Activated CD4-positive, CD25-positive, alpha-beta regulatory T cell treated with anti-CD3 and anti-CD28 coated beads, Interleukin-2, amount 50 U/mL, for 24 hours (primary cell): ENCODE results near the gene FBXW10.
"Not testable (repeated sequence)": the region's sequence is repeated elsewhere in the genome, so short reads cannot be mapped to it uniquely, and the experiment has no call there.

Experiments used
- ATAC-seq, 2 donors: fragments of 150-1000 bp; cut with Tn5 transposase; one replicate each; pipeline ENCODE4 v1.10.0; 2021; ENCODE audit warnings: mild to moderate bottlenecking in 1 of 2, moderate library complexity in 1 of 2

Gene FBXW10

GRCh38 chr17:18743699-18744421 is at the start of gene FBXW10:
Gene FBXW10 (plus strand): TSS chr17:18744054. CDS start chr17:18744245, 191 bp downstream.
- not testable (repeated sequence) for ATAC-seq

GRCh38 chr17:18695143-18695542 is 48.7 kb upstream of the FBXW10 start:
- ATAC-seq, result not testable (repeated sequence)

- not testable (repeated sequence) for ATAC-seq
Measured at GRCh38 chr17:18698473-18699103, 45.3 kb upstream of the FBXW10 start.

GRCh38 chr17:18705955-18706354 is 37.9 kb upstream of the FBXW10 start:
- not testable (repeated sequence) for ATAC-seq

- ATAC-seq, result not testable (repeated sequence)
Measured at GRCh38 chr17:18708215-18708614, 35.6 kb upstream of the FBXW10 start.

- peak in 1 of 2 donors; percentile 45 for ATAC-seq
Measured at GRCh38 chr17:18712354-18712999, 31.4 kb upstream of the FBXW10 start.

GRCh38 chr17:18718643-18719427 is 25.0 kb upstream of the FBXW10 start:
- ATAC-seq, result not testable (repeated sequence)

GRCh38 chr17:18719428-18720110 is 24.3 kb upstream of the FBXW10 start:
- ATAC-seq, result not testable (repeated sequence)

GRCh38 chr17:18721775-18722547 is 21.9 kb upstream of the FBXW10 start:
- ATAC-seq, result peak in 1 of 2 donors; percentile 53

GRCh38 chr17:18722612-18723011 is 21.2 kb upstream of the FBXW10 start:
- ATAC-seq, result not testable (repeated sequence)

- not testable (repeated sequence) for ATAC-seq
Measured at GRCh38 chr17:18723509-18723908, 20.3 kb upstream of the FBXW10 start.

- not testable (repeated sequence) for ATAC-seq
Measured at GRCh38 chr17:18732438-18732837, 11.4 kb upstream of the FBXW10 start.

- ATAC-seq, result not testable (repeated sequence)
Measured at GRCh38 chr17:18733350-18733749, 10.5 kb upstream of the FBXW10 start.

- not testable (repeated sequence) for ATAC-seq
Measured at GRCh38 chr17:18739616-18740391, 4.0 kb upstream of the FBXW10 start.

- ATAC-seq, result not testable (repeated sequence)
Measured at GRCh38 chr17:18741228-18741627, 2.6 kb upstream of the FBXW10 start.

- ATAC-seq, result not testable (repeated sequence)
Measured at GRCh38 chr17:18744726-18745125, 872 bp downstream of the FBXW10 start.

GRCh38 chr17:18746551-18746950 is 2.7 kb downstream of the FBXW10 start:
- ATAC-seq, result not testable (repeated sequence)

- ATAC-seq, result not testable (repeated sequence)
Measured at GRCh38 chr17:18747501-18747900, 3.6 kb downstream of the FBXW10 start.

- ATAC-seq, result not testable (repeated sequence)
Measured at GRCh38 chr17:18750242-18750641, 6.4 kb downstream of the FBXW10 start.

GRCh38 chr17:18753829-18754409 is 10.1 kb downstream of the FBXW10 start:
- not testable (repeated sequence) for ATAC-seq
